Measurements from ENCODE around the gene ID2. TPM values are rescaled to one million over a fixed set of nuclear protein-coding genes. Genes with fewer than 3 reads are reported as not detected.

ID2 gene
- polyA plus RNA-seq, 1 donor from 2014 or later, result 71.6 TPM

DNA sequence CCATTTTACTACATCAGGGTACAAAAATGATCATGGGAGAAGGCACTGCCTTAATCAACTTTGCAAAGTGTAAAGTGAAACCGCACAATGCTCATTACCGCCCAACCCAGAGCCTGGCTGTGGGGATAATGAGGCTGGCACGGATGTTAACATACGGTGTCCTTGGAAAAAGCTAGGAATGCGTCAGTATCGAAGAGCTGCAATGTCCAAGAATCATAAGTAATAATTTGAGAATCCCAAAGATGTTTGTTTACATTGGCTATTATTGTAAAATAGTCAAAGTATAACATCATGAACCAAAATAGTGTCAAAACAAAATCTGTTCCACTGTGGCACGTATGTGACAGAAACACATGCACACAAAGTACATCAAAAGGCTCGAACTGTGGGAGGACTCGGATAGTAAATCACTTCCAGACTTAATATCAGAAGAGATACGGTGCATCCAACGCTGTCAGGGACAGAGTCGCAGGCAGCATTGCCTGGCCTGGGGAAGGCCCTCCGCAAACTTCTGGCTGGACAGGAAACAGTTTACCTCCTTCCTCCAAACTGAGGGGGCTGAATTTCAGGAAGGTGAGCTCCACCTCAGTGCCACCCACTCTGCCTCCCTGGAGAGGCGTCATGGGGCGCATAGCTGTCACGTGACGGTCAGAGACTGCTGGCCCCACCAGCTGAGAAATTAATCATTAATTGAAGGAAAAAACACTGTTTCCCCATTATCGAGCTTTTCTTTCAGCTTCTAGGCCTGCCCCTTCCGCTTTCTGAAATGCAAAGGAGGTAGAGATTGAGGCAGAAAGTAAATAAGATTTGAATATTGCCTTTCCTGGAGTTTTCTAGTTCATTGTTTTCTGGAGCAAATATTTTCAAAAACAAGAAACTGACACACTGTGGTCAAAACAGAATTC lies 1.8 kb upstream of the ID2 start:
- Histone ChIP-seq H3K4me2 (ENCODE audit: low read length) (no peak overlapping the region), H3K4me3 (ENCODE audit: low read length) (peak overlapping the region; percentile 74), H2AFZ (ENCODE audit: low read depth, low read length) (no peak overlapping the region), H3K27me3 (ENCODE audit: insufficient read depth, low read depth, low read length) (peaks cover 35% of the 10 kb centered on the region), H3F3A (ENCODE audit: insufficient read depth, low read length, poor library complexity, severe bottlenecking) (no peaks in the 10 kb centered on the region), H3K79me2 (replicated peaks; ENCODE audit: insufficient read depth, low read length) (peaks cover 16% of the 10 kb centered on the region), H3K9me2 (ENCODE audit: insufficient read depth, low read length) (no peaks in the 10 kb centered on the region), H3K27ac (ENCODE audit: low read length) (no peak overlapping the region), H3K9ac (ENCODE audit: low read length) (no peak overlapping the region), H3K9me3 (ENCODE audit: low read length) (peaks cover 10% of the 10 kb centered on the region), H3K36me3 (ENCODE audit: insufficient read depth, low read length) (no peaks in the 10 kb centered on the region), H4K20me1 (ENCODE audit: insufficient read depth) (no peaks in the 10 kb centered on the region)
- no peak for TF ChIP-seq MXI1 (conservative IDR thresholded peaks at IDR 0.05; ENCODE audit: poor library complexity, severe bottlenecking)
- no peak for TF ChIP-seq SMC3 (conservative IDR thresholded peaks at IDR 0.05; ENCODE audit: poor library complexity)
- TF ChIP-seq, protein P1, sequence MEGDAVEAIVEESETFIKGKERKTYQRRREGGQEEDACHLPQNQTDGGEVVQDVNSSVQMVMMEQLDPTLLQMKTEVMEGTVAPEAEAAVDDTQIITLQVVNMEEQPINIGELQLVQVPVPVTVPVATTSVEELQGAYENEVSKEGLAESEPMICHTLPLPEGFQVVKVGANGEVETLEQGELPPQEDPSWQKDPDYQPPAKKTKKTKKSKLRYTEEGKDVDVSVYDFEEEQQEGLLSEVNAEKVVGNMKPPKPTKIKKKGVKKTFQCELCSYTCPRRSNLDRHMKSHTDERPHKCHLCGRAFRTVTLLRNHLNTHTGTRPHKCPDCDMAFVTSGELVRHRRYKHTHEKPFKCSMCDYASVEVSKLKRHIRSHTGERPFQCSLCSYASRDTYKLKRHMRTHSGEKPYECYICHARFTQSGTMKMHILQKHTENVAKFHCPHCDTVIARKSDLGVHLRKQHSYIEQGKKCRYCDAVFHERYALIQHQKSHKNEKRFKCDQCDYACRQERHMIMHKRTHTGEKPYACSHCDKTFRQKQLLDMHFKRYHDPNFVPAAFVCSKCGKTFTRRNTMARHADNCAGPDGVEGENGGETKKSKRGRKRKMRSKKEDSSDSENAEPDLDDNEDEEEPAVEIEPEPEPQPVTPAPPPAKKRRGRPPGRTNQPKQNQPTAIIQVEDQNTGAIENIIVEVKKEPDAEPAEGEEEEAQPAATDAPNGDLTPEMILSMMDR (IDR thresholded peaks at IDR 0.05; ENCODE audit: poor library complexity, severe bottlenecking), result no peak
- TF ChIP-seq EP300 (conservative IDR thresholded peaks at IDR 0.05; ENCODE audit: poor library complexity, severe bottlenecking), result no peak
- no peak for TF ChIP-seq RAD21 (conservative IDR thresholded peaks at IDR 0.05)
- no peak for TF ChIP-seq EZH2 (IDR thresholded peaks at IDR 0.05; ENCODE audit: borderline replicate concordance, insufficient read depth, low read length, poor library complexity, severe bottlenecking)
- TF ChIP-seq TAF1 (IDR thresholded peaks at IDR 0.05; ENCODE audit: low read depth), result no peak
- no peak for TF ChIP-seq POLR2AphosphoS5 (IDR thresholded peaks at IDR 0.05)
- TF ChIP-seq, protein P2, sequence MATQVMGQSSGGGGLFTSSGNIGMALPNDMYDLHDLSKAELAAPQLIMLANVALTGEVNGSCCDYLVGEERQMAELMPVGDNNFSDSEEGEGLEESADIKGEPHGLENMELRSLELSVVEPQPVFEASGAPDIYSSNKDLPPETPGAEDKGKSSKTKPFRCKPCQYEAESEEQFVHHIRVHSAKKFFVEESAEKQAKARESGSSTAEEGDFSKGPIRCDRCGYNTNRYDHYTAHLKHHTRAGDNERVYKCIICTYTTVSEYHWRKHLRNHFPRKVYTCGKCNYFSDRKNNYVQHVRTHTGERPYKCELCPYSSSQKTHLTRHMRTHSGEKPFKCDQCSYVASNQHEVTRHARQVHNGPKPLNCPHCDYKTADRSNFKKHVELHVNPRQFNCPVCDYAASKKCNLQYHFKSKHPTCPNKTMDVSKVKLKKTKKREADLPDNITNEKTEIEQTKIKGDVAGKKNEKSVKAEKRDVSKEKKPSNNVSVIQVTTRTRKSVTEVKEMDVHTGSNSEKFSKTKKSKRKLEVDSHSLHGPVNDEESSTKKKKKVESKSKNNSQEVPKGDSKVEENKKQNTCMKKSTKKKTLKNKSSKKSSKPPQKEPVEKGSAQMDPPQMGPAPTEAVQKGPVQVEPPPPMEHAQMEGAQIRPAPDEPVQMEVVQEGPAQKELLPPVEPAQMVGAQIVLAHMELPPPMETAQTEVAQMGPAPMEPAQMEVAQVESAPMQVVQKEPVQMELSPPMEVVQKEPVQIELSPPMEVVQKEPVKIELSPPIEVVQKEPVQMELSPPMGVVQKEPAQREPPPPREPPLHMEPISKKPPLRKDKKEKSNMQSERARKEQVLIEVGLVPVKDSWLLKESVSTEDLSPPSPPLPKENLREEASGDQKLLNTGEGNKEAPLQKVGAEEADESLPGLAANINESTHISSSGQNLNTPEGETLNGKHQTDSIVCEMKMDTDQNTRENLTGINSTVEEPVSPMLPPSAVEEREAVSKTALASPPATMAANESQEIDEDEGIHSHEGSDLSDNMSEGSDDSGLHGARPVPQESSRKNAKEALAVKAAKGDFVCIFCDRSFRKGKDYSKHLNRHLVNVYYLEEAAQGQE (IDR thresholded peaks at IDR 0.05; ENCODE audit: borderline replicate concordance), result no peak

DNA sequence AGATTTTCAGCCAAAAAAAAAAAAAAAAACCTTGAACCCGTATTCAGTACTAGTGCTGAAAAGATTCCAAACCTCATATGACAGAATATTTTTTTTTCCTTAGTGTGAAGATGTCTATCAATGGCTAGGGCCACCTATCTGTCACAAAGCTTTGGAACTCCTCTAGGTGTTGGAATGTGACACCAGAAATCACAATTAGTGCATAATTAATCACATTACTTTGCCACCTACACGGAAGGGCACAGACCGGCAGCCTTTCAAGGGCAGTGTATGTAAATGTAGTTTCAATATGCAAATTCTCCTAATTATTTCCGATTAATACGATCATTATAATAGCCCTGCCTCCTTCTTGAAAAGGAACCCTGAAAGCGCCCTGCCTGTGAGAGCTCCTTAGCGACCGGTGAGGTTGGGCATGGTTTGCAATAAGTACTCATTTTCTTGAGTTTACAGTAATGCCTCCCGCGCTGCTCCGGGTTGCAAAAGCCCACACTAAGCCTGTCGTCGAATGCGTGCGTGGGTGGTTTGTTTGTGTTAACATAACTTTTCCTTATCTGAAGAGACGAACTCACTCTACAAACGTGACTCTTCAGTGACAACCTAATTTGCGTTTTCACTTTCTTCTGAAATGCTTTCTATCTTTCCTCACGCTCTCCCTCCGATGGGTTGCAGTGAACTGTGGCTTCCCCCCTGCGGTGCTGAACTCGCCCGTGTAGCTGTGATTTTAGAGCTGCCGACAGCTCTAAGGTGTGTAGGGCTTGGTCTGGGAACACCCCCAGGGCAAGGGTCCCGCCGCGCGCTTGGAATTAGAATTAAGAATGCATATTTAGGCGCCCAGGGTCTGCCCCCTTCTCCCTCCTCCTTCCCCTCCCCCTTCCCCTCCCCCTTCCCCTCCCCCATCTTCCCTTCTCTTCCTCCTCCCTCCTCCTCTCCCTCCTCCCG lies 765 bp upstream of the ID2 start:
- Histone ChIP-seq H3K79me2 (replicated peaks; ENCODE audit: insufficient read depth, low read length) (peaks cover 16% of the 10 kb centered on the region), H3K4me3 (ENCODE audit: low read length) (peak overlapping the region; percentile 72), H4K20me1 (ENCODE audit: insufficient read depth) (no peaks in the 10 kb centered on the region), H2AFZ (ENCODE audit: low read depth, low read length) (no peak overlapping the region), H3K36me3 (ENCODE audit: insufficient read depth, low read length) (no peaks in the 10 kb centered on the region), H3K27me3 (ENCODE audit: insufficient read depth, low read depth, low read length) (peaks cover 27% of the 10 kb centered on the region), H3K9ac (ENCODE audit: low read length) (peak overlapping the region; percentile 56), H3K9me3 (ENCODE audit: low read length) (peaks cover 7% of the 10 kb centered on the region), H3F3A (ENCODE audit: insufficient read depth, low read length, poor library complexity, severe bottlenecking) (no peaks in the 10 kb centered on the region), H3K27ac (ENCODE audit: low read length) (peak overlapping the region; percentile 54), H3K4me2 (ENCODE audit: low read length) (peak overlapping the region; percentile 68), H3K9me2 (ENCODE audit: insufficient read depth, low read length) (no peaks in the 10 kb centered on the region)
- TF ChIP-seq, protein P2 (IDR thresholded peaks at IDR 0.05; ENCODE audit: borderline replicate concordance), result no peak
- peak; percentile 42 for TF ChIP-seq MXI1 (conservative IDR thresholded peaks at IDR 0.05; ENCODE audit: poor library complexity, severe bottlenecking)
- TF ChIP-seq SMC3 (conservative IDR thresholded peaks at IDR 0.05; ENCODE audit: poor library complexity), result peak; percentile 45
- TF ChIP-seq POLR2AphosphoS5 (IDR thresholded peaks at IDR 0.05), result no peak
- no peak for TF ChIP-seq TAF1 (IDR thresholded peaks at IDR 0.05; ENCODE audit: low read depth)
- TF ChIP-seq, protein P1 (IDR thresholded peaks at IDR 0.05; ENCODE audit: poor library complexity, severe bottlenecking), result no peak
- peak; percentile 41 for TF ChIP-seq RAD21 (conservative IDR thresholded peaks at IDR 0.05)
- TF ChIP-seq EZH2 (IDR thresholded peaks at IDR 0.05; ENCODE audit: borderline replicate concordance, insufficient read depth, low read length, poor library complexity, severe bottlenecking), result no peak
- no peak for TF ChIP-seq EP300 (conservative IDR thresholded peaks at IDR 0.05; ENCODE audit: poor library complexity, severe bottlenecking)

Measured in neural cell (in vitro differentiated cells).